AG09319 (cell line): Measurements from ENCODE around the gene FBRS.

Experiments used
- DNase-seq: peaks from one replicate; pipeline ENCODE4 v3.0.0-alpha.2; 2010; ENCODE audit warnings: low read depth; ENCODE audit errors: extremely low read depth
- CTCF ChIP-seq: IDR thresholded peaks from 2 replicates; pipeline ENCODE4 v1.5.1; 2011; ENCODE audit warnings: low read depth, mild to moderate bottlenecking, inconsistent platforms, low read length, moderate library complexity

Gene FBRS

GRCh38 chr16:30657866-30658730 is at the start of gene FBRS:
Gene FBRS (plus strand): TSS chr16:30658431. CDS start chr16:30659519, 1,088 bp downstream.
- TF ChIP-seq CTCF = peak; percentile 68
- DNase-seq = peak; percentile 100

DNA sequence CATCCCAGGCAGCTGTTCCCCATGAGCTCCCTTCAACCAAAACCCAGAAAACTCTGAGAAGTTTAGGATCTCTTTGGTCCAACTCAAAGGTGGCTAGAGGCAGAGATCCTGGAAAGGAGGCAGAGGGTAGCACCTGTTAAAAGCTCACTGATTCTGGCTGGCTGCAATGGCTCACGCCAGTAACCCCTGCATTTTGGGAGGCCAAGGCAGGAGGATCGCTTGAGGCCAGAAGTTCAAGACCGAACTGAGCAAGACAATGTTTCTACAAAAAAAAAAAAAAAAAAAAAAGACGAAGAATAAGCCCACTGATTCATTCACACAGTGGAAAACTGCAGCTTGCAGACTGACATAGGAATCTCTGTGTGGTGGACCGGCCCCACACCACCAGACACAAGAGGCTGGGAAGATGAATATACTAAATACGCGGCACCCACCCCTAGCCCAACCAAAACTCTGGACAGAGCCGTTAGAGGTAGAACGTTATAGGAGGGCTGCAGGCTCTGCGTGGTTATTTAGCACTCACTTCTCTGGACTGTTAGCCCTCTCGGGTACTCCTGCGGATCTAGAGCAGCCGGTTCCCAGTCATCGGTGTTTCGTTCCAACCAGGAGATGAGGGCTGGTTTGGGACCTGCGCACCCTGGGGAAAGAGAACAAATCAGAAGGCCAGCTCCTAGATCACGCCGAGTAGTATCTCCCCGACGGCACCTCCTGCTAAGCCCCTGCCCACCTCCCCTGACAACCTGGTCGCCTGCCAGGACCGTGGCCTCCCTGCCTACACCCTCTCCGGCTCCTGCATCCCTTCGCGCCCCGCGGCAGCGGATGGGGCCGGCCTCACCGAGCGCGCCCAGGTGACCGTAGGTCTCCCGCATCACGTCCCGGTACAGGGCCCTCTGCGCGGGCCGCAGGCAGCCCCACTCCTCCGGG is 49.0 kb upstream of the FBRS start:
- no peak for TF ChIP-seq CTCF
- no peak for DNase-seq

DNA sequence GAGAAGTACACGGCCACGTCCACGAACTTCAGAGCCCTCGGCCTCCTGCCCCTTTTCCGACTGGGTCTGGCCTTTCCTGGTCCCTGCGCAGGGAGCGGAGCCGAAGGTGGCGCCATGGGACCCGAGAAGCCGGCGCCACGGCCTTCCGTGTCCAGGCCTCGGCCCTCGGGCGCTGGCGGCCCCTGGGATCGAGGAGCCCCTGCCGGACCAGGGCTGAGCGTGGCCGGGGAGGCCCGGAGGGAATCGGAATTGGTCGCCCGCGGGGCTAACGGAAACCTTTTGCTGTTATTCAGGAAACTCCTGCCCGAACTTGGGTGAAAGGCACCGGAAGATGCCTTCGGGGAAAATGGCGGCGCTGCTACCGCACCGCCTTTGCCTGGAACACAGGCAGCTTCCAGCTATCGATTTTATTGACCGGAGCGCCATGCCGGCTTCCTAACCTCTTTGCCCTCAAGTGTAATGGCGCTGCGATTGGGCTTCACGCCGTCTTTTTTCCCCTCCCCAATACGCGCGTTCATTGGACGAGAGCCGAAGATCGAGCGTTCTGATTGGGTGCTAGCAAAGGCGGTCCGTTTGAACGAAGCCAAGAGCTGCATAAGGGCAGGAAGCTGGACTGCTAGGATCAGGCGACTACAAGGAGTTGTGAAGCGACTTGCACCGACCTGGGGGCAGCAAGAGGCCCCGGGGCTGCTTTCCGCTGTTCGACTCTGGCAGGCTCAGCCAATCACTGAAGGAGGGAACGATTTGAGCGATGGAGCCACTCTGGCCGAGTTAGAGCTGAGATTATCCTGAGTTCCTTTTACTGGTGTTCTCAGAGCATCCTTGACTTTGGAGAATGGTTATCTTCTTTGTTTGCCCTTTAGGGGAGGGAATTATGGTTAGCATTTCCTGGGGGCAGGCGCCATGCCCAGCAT is 48.0 kb upstream of the FBRS start, which contains the start of gene ZNF689:
TSS of gene ZNF689 (minus strand) at position 464 of the 914 bp plus-strand sequence. CDS start at position 116, 348 bp downstream.
- TF ChIP-seq CTCF = no peak; the same call in none of the 2 replicates
- peak; percentile 93 for DNase-seq

DNA sequence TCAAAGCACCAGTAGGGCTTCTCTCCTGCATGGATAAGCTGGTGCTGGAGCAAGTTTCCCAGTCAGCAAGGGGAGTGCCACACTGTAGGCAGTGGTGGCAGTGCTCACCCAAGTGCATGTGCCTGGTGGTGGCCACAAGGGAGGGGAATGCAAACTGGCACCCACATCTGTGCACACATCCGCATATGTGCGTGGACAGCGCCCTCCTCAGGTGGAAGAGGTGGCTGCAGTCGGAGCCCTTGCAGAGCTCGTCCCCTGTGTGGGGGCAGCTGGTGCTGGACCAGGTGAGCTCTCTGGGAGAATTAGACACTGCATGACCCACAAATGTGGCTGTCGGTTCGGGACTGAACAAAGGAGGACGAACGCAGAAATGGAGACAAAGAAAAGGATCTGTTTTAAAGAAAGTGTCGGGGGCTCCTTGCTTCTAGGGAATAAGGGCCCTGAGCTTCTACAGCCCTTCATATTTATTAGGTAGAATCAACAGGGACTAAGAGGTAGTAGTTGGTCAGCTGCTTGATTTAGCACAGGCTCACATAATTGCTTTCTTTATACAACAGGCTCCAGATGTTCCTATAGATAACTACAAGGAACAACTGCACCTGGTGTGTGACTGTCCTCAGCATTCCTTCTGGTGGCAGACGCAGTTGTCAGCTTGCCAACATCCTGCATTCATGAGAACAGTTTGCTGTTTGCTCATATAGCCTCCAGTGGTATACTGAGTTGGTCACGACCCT is 42.7 kb upstream of the FBRS start:
- no peak for DNase-seq
- peak; percentile 42 for TF ChIP-seq CTCF

GRCh38 chr16:30619202-30619601 is 39.0 kb upstream of the FBRS start:
- no peak for DNase-seq
- TF ChIP-seq CTCF = no peak

GRCh38 chr16:30619638-30620037 is 38.6 kb upstream of the FBRS start:
- no peak for DNase-seq
- TF ChIP-seq CTCF = no peak
